ENCODE measurements around the gene BFSP2. TPM values are rescaled to one million over a fixed set of nuclear protein-coding genes. Genes with fewer than 3 reads are reported as not detected.
A peak's percentile ranks its signal among the peaks of the same experiment; 100 is the strongest.

The BFSP2 gene
- total and polyA plus RNA-seq, 7 donors: 2.5 TPM; not detected in 6

- intact Hi-C loops (cut with DNase I): no loop called here
- H3K9me3 ChIP-seq: no peaks in the 10 kb centered on the region
- 66 to 87% methylated on average over 5 of the region's 5 CpGs for WGBS, 2 donors
- no peaks in the 10 kb centered on the region for H3K36me3 ChIP-seq
- no peak for DNase-seq
- no peak overlapping the region for H3K4me3 ChIP-seq
- peaks cover 0 to 17% (median 15%) of the 10 kb centered on the region in 4 donors for H3K4me1 ChIP-seq
- peak overlapping the region; percentile 61 to 79 (median 74) for H3K27ac ChIP-seq
- TF ChIP-seq EP300 (IDR thresholded peaks at IDR 0.05) (no peak), CTCF (IDR thresholded peaks at IDR 0.05) (no peak), POLR2A (IDR thresholded peaks at IDR 0.05) (no peak), POLR2AphosphoS5 (IDR thresholded peaks at IDR 0.05) (no peak)
- no peaks in the 10 kb centered on the region for H3K27me3 ChIP-seq
These were observed 75.6 kb downstream of the BFSP2 start for GRCh38 chr3:133475245-133476010.

- H3K27me3 ChIP-seq: no peaks in the 10 kb centered on the region
- H3K27ac ChIP-seq: no peak overlapping the region
- no peak overlapping the region for H3K4me3 ChIP-seq
- no peak for DNase-seq
- TF ChIP-seq POLR2AphosphoS5 (IDR thresholded peaks at IDR 0.05) (no peak), EP300 (IDR thresholded peaks at IDR 0.05) (no peak), CTCF (IDR thresholded peaks at IDR 0.05) (no peak), POLR2A (IDR thresholded peaks at IDR 0.05) (no peak)
- intact Hi-C loops (cut with DNase I): no loop called here
- H3K36me3 ChIP-seq: no peaks in the 10 kb centered on the region
- peaks cover 0 to 17% (median 15%) of the 10 kb centered on the region in 4 donors for H3K4me1 ChIP-seq
- H3K9me3 ChIP-seq: no peaks in the 10 kb centered on the region
- WGBS, 2 donors: 22 to 56% methylated on average over 6 of the region's 6 CpGs
These were observed 77.1 kb downstream of the BFSP2 start for GRCh38 chr3:133476971-133477375.

- TF ChIP-seq CTCF (IDR thresholded peaks at IDR 0.05) (no peak), POLR2A (IDR thresholded peaks at IDR 0.05) (no peak), POLR2AphosphoS5 (IDR thresholded peaks at IDR 0.05) (no peak), EP300 (IDR thresholded peaks at IDR 0.05) (no peak)
- Histone ChIP-seq H3K9me3 (no peaks in the 10 kb centered on the region), H3K36me3 (no peaks in the 10 kb centered on the region), H3K27me3 (no peaks in the 10 kb centered on the region), H3K4me1 (peaks cover 0 to 17% (median 15%) of the 10 kb centered on the region in 4 donors), H3K27ac (no peak overlapping the region), H3K4me3 (no peak overlapping the region)
- intact Hi-C loops (cut with DNase I): no loop called here
- no peak for DNase-seq
These were observed 77.6 kb downstream of the BFSP2 start for GRCh38 chr3:133477487-133477886.

- intact Hi-C loops (cut with DNase I): no loop called here
- no peak overlapping the region for H3K4me3 ChIP-seq
- no peaks in the 10 kb centered on the region for H3K9me3 ChIP-seq
- no peak for DNase-seq
- H3K27me3 ChIP-seq: no peaks in the 10 kb centered on the region
- TF ChIP-seq EP300 (IDR thresholded peaks at IDR 0.05) (no peak), POLR2A (IDR thresholded peaks at IDR 0.05) (no peak), POLR2AphosphoS5 (IDR thresholded peaks at IDR 0.05) (no peak), CTCF (IDR thresholded peaks at IDR 0.05) (no peak)
- H3K36me3 ChIP-seq: no peaks in the 10 kb centered on the region
- no peak overlapping the region for H3K27ac ChIP-seq
- H3K4me1 ChIP-seq: peaks cover 0 to 17% (median 15%) of the 10 kb centered on the region in 4 donors
- WGBS, 2 donors: 34 to 59% methylated on average over 1 of the region's 1 CpG
These were observed 78.8 kb downstream of the BFSP2 start for GRCh38 chr3:133478624-133479023.
